HG03135 (cell line): Measurements from ENCODE around the gene FAM20A.

Source experiments
- ATAC-seq: cut with Tn5 transposase; IDR thresholded peaks from one replicate; pipeline ENCODE4 v1.9.1; 2021; ENCODE audit warnings: mild to moderate bottlenecking, moderate library complexity; ENCODE audit not compliant: unreplicated experiment

FAM20A gene

GRCh38 chr17:68570526-68570925 lies 30.6 kb downstream of the FAM20A start:
- ATAC-seq = no peak

- no peak for ATAC-seq
These were observed 31.8 kb downstream of the FAM20A start for GRCh38 chr17:68569346-68569745.

- ATAC-seq = no peak
These were observed 32.6 kb downstream of the FAM20A start for GRCh38 chr17:68568581-68568980.

GRCh38 chr17:68567581-68567980 lies 33.6 kb downstream of the FAM20A start:
- no peak for ATAC-seq

GRCh38 chr17:68567035-68567434 lies 34.1 kb downstream of the FAM20A start:
- ATAC-seq = no peak

GRCh38 chr17:68566442-68566738 lies 34.8 kb downstream of the FAM20A start:
- no peak for ATAC-seq

GRCh38 chr17:68565661-68566441 lies 35.3 kb downstream of the FAM20A start:
- ATAC-seq = no peak

GRCh38 chr17:68564415-68565111 lies 36.6 kb downstream of the FAM20A start:
- no peak for ATAC-seq

- ATAC-seq = no peak
These were observed 38.4 kb downstream of the FAM20A start for GRCh38 chr17:68562736-68563135.

- ATAC-seq = no peak
These were observed 40.0 kb downstream of the FAM20A start for GRCh38 chr17:68560966-68561720.

- no peak for ATAC-seq
These were observed 41.9 kb downstream of the FAM20A start for GRCh38 chr17:68559316-68559715.

GRCh38 chr17:68556551-68556950 lies 44.6 kb downstream of the FAM20A start:
- no peak for ATAC-seq

GRCh38 chr17:68544111-68544915 lies 56.9 kb downstream of the FAM20A start:
- no peak for ATAC-seq

- no peak for ATAC-seq
These were observed 58.3 kb downstream of the FAM20A start for GRCh38 chr17:68542698-68543463.

- no peak for ATAC-seq
These were observed 59.4 kb downstream of the FAM20A start for GRCh38 chr17:68541816-68542215.

- ATAC-seq = no peak
These were observed 60.2 kb downstream of the FAM20A start for GRCh38 chr17:68540981-68541380.

- ATAC-seq = no peak
These were observed 61.4 kb downstream of the FAM20A start for GRCh38 chr17:68539548-68540467.

GRCh38 chr17:68535922-68536321 lies 65.2 kb downstream of the FAM20A start:
- ATAC-seq = no peak

- ATAC-seq = no peak
These were observed 66.5 kb downstream of the FAM20A start for GRCh38 chr17:68534695-68535088.
